Effector memory CD8-positive, alpha-beta T cell (primary cell): ENCODE data around the gene TPMT.
A peak's percentile ranks its signal among the peaks of the same experiment; 100 is the strongest.

ENCODE experiments used
- ATAC-seq: fragments of 150-1000 bp; cut with Tn5 transposase; replicated peaks from 2 replicates; pipeline ENCODE4 v1.10.0; 2021; ENCODE audit warnings: mild to moderate bottlenecking, moderate library complexity
- DNase-seq, 3 experiments: peaks; one replicate each; pipeline ENCODE4 v3.0.0; 2021
- H3K27ac Mint-ChIP-seq, 2 donors: one replicate each; pipeline ENCODE4 v1.8.0; 2022; ENCODE audit warnings: mild to moderate bottlenecking in 2 of 2, mixed read lengths in 2 of 2, moderate library complexity in 2 of 2
- H3K27me3 Mint-ChIP-seq, 2 donors: one replicate each; pipeline ENCODE4 v1.8.0; 2022; ENCODE audit warnings: mixed read lengths in 2 of 2
- H3K36me3 Mint-ChIP-seq: one replicate; pipeline ENCODE4 v1.8.0; 2022; ENCODE audit warnings: mild to moderate bottlenecking, moderate library complexity, mixed read lengths; ENCODE audit not compliant: insufficient read depth
- H3K4me1 Mint-ChIP-seq, 2 donors: one replicate each; pipeline ENCODE4 v1.8.0; 2022; ENCODE audit warnings: low read depth in 2 of 2, mixed read lengths in 2 of 2
- H3K4me3 Mint-ChIP-seq, 2 donors: one replicate each; pipeline ENCODE4 v1.8.0; 2022; ENCODE audit warnings: mild to moderate bottlenecking in 2 of 2, mixed read lengths in 2 of 2, moderate library complexity in 2 of 2
- H3K9me3 Mint-ChIP-seq, 2 donors: one replicate each; pipeline ENCODE4 v1.8.0; 2022; ENCODE audit warnings: mixed read lengths in 2 of 2

The TPMT gene

GRCh38 chr6:18121580-18122127 lies 33.2 kb downstream of the TPMT start:
- H3K27ac Mint-ChIP-seq = no peak overlapping the region
- H3K4me3 Mint-ChIP-seq = peak overlapping the region; percentile 87 to 89
- no peaks in the 10 kb centered on the region for H3K9me3 Mint-ChIP-seq
- peaks cover 10 to 13% of the 10 kb centered on the region in 2 donors for H3K27me3 Mint-ChIP-seq
- no peak for DNase-seq
- ATAC-seq = no peak
- H3K4me1 Mint-ChIP-seq = peaks cover 4 to 5% of the 10 kb centered on the region in 2 donors
- H3K36me3 Mint-ChIP-seq = no peaks in the 10 kb centered on the region

- H3K9me3 Mint-ChIP-seq = no peaks in the 10 kb centered on the region
- no peak for ATAC-seq
- H3K27me3 Mint-ChIP-seq = peaks cover 12 to 16% of the 10 kb centered on the region in 2 donors
- H3K4me3 Mint-ChIP-seq = no peak overlapping the region
- no peak for DNase-seq
- H3K4me1 Mint-ChIP-seq = peaks cover 14% of the 10 kb centered on the region in 2 donors
- H3K27ac Mint-ChIP-seq = no peak overlapping the region
- no peaks in the 10 kb centered on the region for H3K36me3 Mint-ChIP-seq
Observed at GRCh38 chr6:18119236-18119635, 35.6 kb downstream of the TPMT start.

GRCh38 chr6:18118330-18118729 lies 36.5 kb downstream of the TPMT start:
- Mint-ChIP-seq H3K27me3 (peaks cover 21 to 23% of the 10 kb centered on the region in 2 donors), H3K4me3 (no peak overlapping the region), H3K9me3 (no peaks in the 10 kb centered on the region), H3K4me1 (peaks cover 14% of the 10 kb centered on the region in 2 donors), H3K36me3 (no peaks in the 10 kb centered on the region), H3K27ac (no peak overlapping the region)
- DNase-seq = no peak
- ATAC-seq = no peak

GRCh38 chr6:18117136-18117535 lies 37.7 kb downstream of the TPMT start:
- Mint-ChIP-seq H3K27me3 (peaks cover 20 to 29% of the 10 kb centered on the region in 2 donors), H3K4me3 (no peak overlapping the region)

GRCh38 chr6:18115356-18115755 lies 39.5 kb downstream of the TPMT start:
- Mint-ChIP-seq H3K27me3 (peaks cover 20 to 41% of the 10 kb centered on the region in 2 donors), H3K4me3 (peak overlapping the region; percentile 9 to 42), H3K27ac (no peak overlapping the region), H3K36me3 (no peaks in the 10 kb centered on the region), H3K9me3 (no peaks in the 10 kb centered on the region), H3K4me1 (peaks cover 9 to 10% of the 10 kb centered on the region in 2 donors)
- ATAC-seq (peak; percentile 48), DNase-seq (no peak)

More at GRCh38 chr6:18117136-18117535, 37.7 kb downstream of the TPMT start:
- Mint-ChIP-seq H3K4me1 (peaks cover 9 to 10% of the 10 kb centered on the region in 2 donors), H3K36me3 (no peaks in the 10 kb centered on the region), H3K27ac (no peak overlapping the region), H3K9me3 (no peaks in the 10 kb centered on the region)
- ATAC-seq (no peak), DNase-seq (no peak)

GRCh38 chr6:18110162-18110561 lies 44.7 kb downstream of the TPMT start:
- H3K9me3 Mint-ChIP-seq = peaks cover 0 to 9% of the 10 kb centered on the region in 2 donors
- no peak overlapping the region for H3K4me3 Mint-ChIP-seq
- DNase-seq (no peak), ATAC-seq (no peak)
- H3K27ac Mint-ChIP-seq = no peak overlapping the region
- H3K36me3 Mint-ChIP-seq = no peaks in the 10 kb centered on the region
- peaks cover 1% of the 10 kb centered on the region in 2 donors for H3K4me1 Mint-ChIP-seq
- H3K27me3 Mint-ChIP-seq = peaks cover 21 to 40% of the 10 kb centered on the region in 2 donors

GRCh38 chr6:18107061-18107460 lies 47.8 kb downstream of the TPMT start:
- DNase-seq (no peak), ATAC-seq (no peak)
- H3K27ac Mint-ChIP-seq = no peak overlapping the region
- H3K4me1 Mint-ChIP-seq = no peaks in the 10 kb centered on the region
- H3K9me3 Mint-ChIP-seq = peaks cover 0 to 9% of the 10 kb centered on the region in 2 donors
- no peak overlapping the region for H3K4me3 Mint-ChIP-seq
- peaks cover 28 to 46% of the 10 kb centered on the region in 2 donors for H3K27me3 Mint-ChIP-seq
- no peaks in the 10 kb centered on the region for H3K36me3 Mint-ChIP-seq

- DNase-seq = no peak
- no peak overlapping the region for H3K27ac Mint-ChIP-seq
- H3K9me3 Mint-ChIP-seq = peaks cover 0 to 9% of the 10 kb centered on the region in 2 donors
- ATAC-seq = no peak
- H3K4me1 Mint-ChIP-seq = no peaks in the 10 kb centered on the region
- no peak overlapping the region for H3K4me3 Mint-ChIP-seq
- H3K27me3 Mint-ChIP-seq = peaks cover 37 to 46% of the 10 kb centered on the region in 2 donors
- no peaks in the 10 kb centered on the region for H3K36me3 Mint-ChIP-seq
Observed at GRCh38 chr6:18102783-18103509, 51.9 kb downstream of the TPMT start.

GRCh38 chr6:18101873-18102272 lies 53.0 kb downstream of the TPMT start:
- Mint-ChIP-seq H3K9me3 (peaks cover 0 to 9% of the 10 kb centered on the region in 2 donors), H3K27me3 (peaks cover 45 to 56% of the 10 kb centered on the region in 2 donors), H3K4me1 (no peaks in the 10 kb centered on the region), H3K36me3 (no peaks in the 10 kb centered on the region), H3K27ac (no peak overlapping the region), H3K4me3 (no peak overlapping the region)
- DNase-seq (no peak), ATAC-seq (no peak)

GRCh38 chr6:18101271-18101670 lies 53.6 kb downstream of the TPMT start:
- Mint-ChIP-seq H3K4me3 (no peak overlapping the region), H3K27me3 (peaks cover 45 to 56% of the 10 kb centered on the region in 2 donors), H3K27ac (peak overlapping the region in 1 of 2 donors; percentile 51), H3K36me3 (no peaks in the 10 kb centered on the region), H3K4me1 (no peaks in the 10 kb centered on the region), H3K9me3 (peaks cover 0 to 9% of the 10 kb centered on the region in 2 donors)
- ATAC-seq = no peak
- no peak for DNase-seq

GRCh38 chr6:18100296-18100695 lies 54.6 kb downstream of the TPMT start:
- H3K27me3 Mint-ChIP-seq = peaks cover 45 to 56% of the 10 kb centered on the region in 2 donors
- H3K36me3 Mint-ChIP-seq = no peaks in the 10 kb centered on the region
- no peaks in the 10 kb centered on the region for H3K4me1 Mint-ChIP-seq
- no peak for ATAC-seq
- no peak for DNase-seq
- peaks cover 0 to under 1% of the 10 kb centered on the region in 2 donors for H3K9me3 Mint-ChIP-seq
- H3K27ac Mint-ChIP-seq = no peak overlapping the region
- no peak overlapping the region for H3K4me3 Mint-ChIP-seq

GRCh38 chr6:18099511-18099910 lies 55.4 kb downstream of the TPMT start:
- DNase-seq = no peak

GRCh38 chr6:18096423-18096822 lies 58.5 kb downstream of the TPMT start:
- Mint-ChIP-seq H3K27me3 (peaks cover 25 to 47% of the 10 kb centered on the region in 2 donors), H3K4me3 (no peak overlapping the region), H3K4me1 (no peaks in the 10 kb centered on the region), H3K9me3 (no peaks in the 10 kb centered on the region), H3K36me3 (no peaks in the 10 kb centered on the region), H3K27ac (no peak overlapping the region)
- no peak for ATAC-seq
- DNase-seq = no peak

More at GRCh38 chr6:18099511-18099910, 55.4 kb downstream of the TPMT start:
- Mint-ChIP-seq H3K4me1 (no peaks in the 10 kb centered on the region), H3K27ac (no peak overlapping the region), H3K4me3 (no peak overlapping the region), H3K36me3 (no peaks in the 10 kb centered on the region), H3K27me3 (peaks cover 40 to 51% of the 10 kb centered on the region in 2 donors), H3K9me3 (no peaks in the 10 kb centered on the region)
- ATAC-seq = no peak

- H3K27me3 Mint-ChIP-seq = peaks cover 18 to 46% of the 10 kb centered on the region in 2 donors
- DNase-seq = no peak
- H3K27ac Mint-ChIP-seq = no peak overlapping the region
- H3K36me3 Mint-ChIP-seq = no peaks in the 10 kb centered on the region
- ATAC-seq = no peak
- H3K4me3 Mint-ChIP-seq = no peak overlapping the region
- H3K9me3 Mint-ChIP-seq = peaks cover 6 to 9% of the 10 kb centered on the region in 2 donors
- H3K4me1 Mint-ChIP-seq = no peaks in the 10 kb centered on the region
Observed at GRCh38 chr6:18091382-18091781, 63.5 kb downstream of the TPMT start.
